ENCODE results near the gene ATXN2. TPM values are rescaled to one million over a fixed set of nuclear protein-coding genes. Genes with fewer than 3 reads are reported as not detected.

ATXN2 gene
- total RNA-seq, 3 donors from 2014 or later = 36.6 to 66.2 (median 64.0) TPM

GRCh38 chr12:111441107-111441928, 157.8 kb downstream of the ATXN2 start:
- peaks cover 0 to 4% of the 10 kb centered on the region in 2 donors for H3K4me1 ChIP-seq

GRCh38 chr12:111440631-111441030, 158.5 kb downstream of the ATXN2 start:
- Histone ChIP-seq H3K9me3 (no peaks in the 10 kb centered on the region), H3K27ac (peak overlapping the region in 1 of 2 donors; percentile 59), H3K27me3 (no peaks in the 10 kb centered on the region), H3K4me3 (no peak overlapping the region), H3K4me1 (peaks cover 0 to 4% of the 10 kb centered on the region in 2 donors), H3K36me3 (no peaks in the 10 kb centered on the region)
- DNase-seq (ENCODE audit: low spot score in 2 of 2) = no peak
- intact Hi-C loops (cut with DNase I; ENCODE audit: low total_unique reads) = loop anchor here (5.0 kb wide), 1 partner anchor 43 kb away; no protein-coding TSS in a partner anchor
- TF ChIP-seq POLR2A (IDR thresholded peaks at IDR 0.05) = no peak

More at GRCh38 chr12:111441107-111441928, 157.8 kb downstream of the ATXN2 start:
- TF ChIP-seq, protein P1, sequence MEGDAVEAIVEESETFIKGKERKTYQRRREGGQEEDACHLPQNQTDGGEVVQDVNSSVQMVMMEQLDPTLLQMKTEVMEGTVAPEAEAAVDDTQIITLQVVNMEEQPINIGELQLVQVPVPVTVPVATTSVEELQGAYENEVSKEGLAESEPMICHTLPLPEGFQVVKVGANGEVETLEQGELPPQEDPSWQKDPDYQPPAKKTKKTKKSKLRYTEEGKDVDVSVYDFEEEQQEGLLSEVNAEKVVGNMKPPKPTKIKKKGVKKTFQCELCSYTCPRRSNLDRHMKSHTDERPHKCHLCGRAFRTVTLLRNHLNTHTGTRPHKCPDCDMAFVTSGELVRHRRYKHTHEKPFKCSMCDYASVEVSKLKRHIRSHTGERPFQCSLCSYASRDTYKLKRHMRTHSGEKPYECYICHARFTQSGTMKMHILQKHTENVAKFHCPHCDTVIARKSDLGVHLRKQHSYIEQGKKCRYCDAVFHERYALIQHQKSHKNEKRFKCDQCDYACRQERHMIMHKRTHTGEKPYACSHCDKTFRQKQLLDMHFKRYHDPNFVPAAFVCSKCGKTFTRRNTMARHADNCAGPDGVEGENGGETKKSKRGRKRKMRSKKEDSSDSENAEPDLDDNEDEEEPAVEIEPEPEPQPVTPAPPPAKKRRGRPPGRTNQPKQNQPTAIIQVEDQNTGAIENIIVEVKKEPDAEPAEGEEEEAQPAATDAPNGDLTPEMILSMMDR (IDR thresholded peaks at IDR 0.05) = no peak
- TF ChIP-seq POLR2AphosphoS5 (IDR thresholded peaks at IDR 0.05) (no peak), POLR2A (IDR thresholded peaks at IDR 0.05) (no peak)
- Histone ChIP-seq H3K27ac (no peak overlapping the region), H3K27me3 (no peaks in the 10 kb centered on the region), H3K4me3 (no peak overlapping the region), H3K9me3 (no peaks in the 10 kb centered on the region), H3K36me3 (no peaks in the 10 kb centered on the region)
- intact Hi-C loops (cut with DNase I; ENCODE audit: low total_unique reads) = loop anchor here (5.0 kb wide), 1 partner anchor 44 kb away; no protein-coding TSS in a partner anchor
- no peak for DNase-seq (ENCODE audit: low spot score in 2 of 2)

DNA sequence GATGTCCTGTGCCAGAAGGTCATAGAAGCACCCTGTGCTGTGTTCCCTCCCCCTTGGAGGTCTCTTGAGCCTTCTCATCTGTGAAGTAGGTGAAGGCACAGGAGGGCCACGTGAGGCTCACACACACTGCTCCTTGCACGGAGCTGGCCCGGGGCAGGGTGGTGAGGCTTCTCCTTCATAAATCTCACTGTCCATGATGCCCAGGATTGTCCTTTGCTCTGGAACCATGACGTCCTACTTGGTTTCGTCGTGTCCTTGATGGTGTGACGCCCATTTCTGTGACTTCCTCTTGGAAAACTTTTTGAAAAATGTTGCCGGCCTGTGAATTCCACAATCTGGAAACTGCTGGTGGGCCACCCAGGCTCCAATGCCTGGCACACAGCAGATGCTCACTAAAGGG, 159.0 kb downstream of the ATXN2 start:
- Histone ChIP-seq H3K4me3 (no peak overlapping the region), H3K4me1 (peaks cover 0 to under 1% of the 10 kb centered on the region in 2 donors), H3K36me3 (no peaks in the 10 kb centered on the region), H3K9me3 (no peaks in the 10 kb centered on the region), H3K27me3 (no peaks in the 10 kb centered on the region), H3K27ac (peak overlapping the region in 1 of 2 donors; percentile 59)
- intact Hi-C loops (cut with DNase I; ENCODE audit: low total_unique reads) = loop anchor here (5.0 kb wide), 1 partner anchor 43 kb away; no protein-coding TSS in a partner anchor
- TF ChIP-seq POLR2AphosphoS5 (IDR thresholded peaks at IDR 0.05) (no peak), POLR2A (IDR thresholded peaks at IDR 0.05) (no peak)
- TF ChIP-seq, protein P1 (IDR thresholded peaks at IDR 0.05) = no peak
- no peak for DNase-seq (ENCODE audit: low spot score in 2 of 2)

- no peaks in the 10 kb centered on the region for H3K4me1 ChIP-seq
- H3K36me3 ChIP-seq = no peaks in the 10 kb centered on the region
- TF ChIP-seq, protein P1 (IDR thresholded peaks at IDR 0.05) = no peak
- TF ChIP-seq POLR2AphosphoS5 (IDR thresholded peaks at IDR 0.05) (no peak), POLR2A (IDR thresholded peaks at IDR 0.05) (no peak)
- no peak for DNase-seq (ENCODE audit: low spot score in 2 of 2)
- no peaks in the 10 kb centered on the region for H3K27me3 ChIP-seq
- intact Hi-C loops (cut with DNase I; ENCODE audit: low total_unique reads) = loop anchor here (5.0 kb wide), 1 partner anchor 42 kb away; no protein-coding TSS in a partner anchor
- no peak overlapping the region for H3K4me3 ChIP-seq
- H3K27ac ChIP-seq = peak overlapping the region in 1 of 2 donors; percentile 59
- no peaks in the 10 kb centered on the region for H3K9me3 ChIP-seq
These were observed 159.4 kb downstream of the ATXN2 start for GRCh38 chr12:111439657-111440151.

DNA sequence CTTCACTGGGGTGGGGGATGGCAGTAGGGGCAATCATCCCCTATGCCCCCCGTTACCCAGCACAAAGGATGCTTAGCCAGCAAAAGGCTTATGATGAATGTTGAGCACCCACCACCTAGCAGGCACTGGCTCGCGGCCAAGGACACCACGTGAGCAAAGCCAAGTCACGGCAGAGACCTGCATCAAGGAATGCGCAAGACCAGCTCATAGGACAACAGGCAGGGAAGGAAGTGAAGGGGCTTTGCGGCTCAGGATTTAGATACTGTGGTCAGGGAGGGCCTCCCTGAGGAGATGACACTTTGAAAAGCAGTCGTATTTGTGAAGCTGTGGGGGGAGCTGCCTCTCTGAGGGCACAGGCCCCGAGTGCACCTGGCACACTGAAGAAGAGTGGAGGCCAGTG, 160.6 kb downstream of the ATXN2 start:
- intact Hi-C loops (cut with DNase I; ENCODE audit: low total_unique reads) = no loop called here
- H3K36me3 ChIP-seq = no peaks in the 10 kb centered on the region
- no peak for DNase-seq (ENCODE audit: low spot score in 2 of 2)
- H3K9me3 ChIP-seq = no peaks in the 10 kb centered on the region
- no peak overlapping the region for H3K4me3 ChIP-seq
- H3K27ac ChIP-seq = peak overlapping the region; percentile 6 to 81
- no peaks in the 10 kb centered on the region for H3K4me1 ChIP-seq
- no peaks in the 10 kb centered on the region for H3K27me3 ChIP-seq
- peak in 1 of 3 donors; percentile 17 for TF ChIP-seq POLR2AphosphoS5 (IDR thresholded peaks at IDR 0.05)
- TF ChIP-seq, protein P1 (IDR thresholded peaks at IDR 0.05) = no peak
- no peak for TF ChIP-seq POLR2A (IDR thresholded peaks at IDR 0.05)

Measured in breast epithelium (tissue), 4 donors.